Dendritic cell treated with granulocyte-macrophage colony-stimulating factor and Interleukin-4, amounts not matched to agents 40 ng/mL and 50 ng/mL, for 4 days (primary cell): ENCODE measurements around the gene GNAT1.

Experiments
- H3K27ac Mint-ChIP-seq: one replicate; pipeline ENCODE4 v1.8.0; 2022; ENCODE audit warnings: mild to moderate bottlenecking, mixed read lengths
- H3K27me3 Mint-ChIP-seq: one replicate; pipeline ENCODE4 v1.8.0; 2022; ENCODE audit warnings: mild to moderate bottlenecking, mixed read lengths
- H3K36me3 Mint-ChIP-seq: one replicate; pipeline ENCODE4 v1.8.0; 2022; ENCODE audit warnings: low read depth, mixed read lengths
- H3K4me1 Mint-ChIP-seq: one replicate; pipeline ENCODE4 v1.8.0; 2022; ENCODE audit warnings: low read depth, mixed read lengths
- H3K4me3 Mint-ChIP-seq: one replicate; pipeline ENCODE4 v1.8.0; 2022; ENCODE audit warnings: mild to moderate bottlenecking, moderate library complexity, mixed read lengths
- H3K9me3 Mint-ChIP-seq: one replicate; pipeline ENCODE4 v1.8.0; 2022; ENCODE audit warnings: mixed read lengths
- intact Hi-C: fragments of 100-400 bp; cut with micrococcal nuclease; formaldehyde crosslinking; loops from one replicate; pipeline ENCODE4 v1.15.0; 2022

Gene GNAT1

DNA sequence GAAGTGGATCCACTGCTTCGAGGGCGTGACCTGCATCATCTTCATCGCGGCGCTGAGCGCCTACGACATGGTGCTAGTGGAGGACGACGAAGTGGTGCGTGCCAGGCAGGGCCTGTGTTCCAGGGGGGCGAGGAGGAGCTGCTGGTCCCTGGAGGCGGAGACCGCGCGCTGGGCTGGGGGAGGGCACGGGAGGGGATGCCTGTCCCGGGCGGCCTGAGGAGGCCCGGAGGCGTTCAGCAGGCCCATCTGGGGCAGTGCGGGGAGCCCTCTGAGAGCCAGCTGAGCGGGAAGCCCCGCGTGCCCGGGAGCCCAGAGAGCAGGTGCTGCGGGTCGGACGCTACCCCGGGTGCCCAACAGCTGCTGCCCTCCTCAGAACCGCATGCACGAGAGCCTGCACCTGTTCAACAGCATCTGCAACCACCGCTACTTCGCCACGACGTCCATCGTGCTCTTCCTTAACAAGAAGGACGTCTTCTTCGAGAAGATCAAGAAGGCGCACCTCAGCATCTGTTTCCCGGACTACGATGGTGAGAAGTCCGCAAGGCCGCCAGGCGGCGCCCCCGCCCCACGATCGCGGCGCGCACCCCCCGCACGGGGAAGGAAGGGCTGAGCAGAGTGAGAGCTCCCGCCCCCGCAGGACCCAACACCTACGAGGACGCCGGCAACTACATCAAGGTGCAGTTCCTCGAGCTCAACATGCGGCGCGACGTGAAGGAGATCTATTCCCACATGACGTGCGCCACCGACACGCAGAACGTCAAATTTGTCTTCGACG is 2.9 kb downstream of the GNAT1 start:
- peak overlapping the region; percentile 17 for H3K4me3 Mint-ChIP-seq
- peaks cover 60% of the 10 kb centered on the region for H3K27me3 Mint-ChIP-seq
- no peaks in the 10 kb centered on the region for H3K36me3 Mint-ChIP-seq
- no peak overlapping the region for H3K27ac Mint-ChIP-seq
- H3K4me1 Mint-ChIP-seq = peaks cover 22% of the 10 kb centered on the region
- H3K9me3 Mint-ChIP-seq = no peaks in the 10 kb centered on the region
- intact Hi-C loops = no loop called here

GRCh38 chr3:50194903-50195500 is 3.6 kb downstream of the GNAT1 start:
- H3K4me3 Mint-ChIP-seq = peak overlapping the region; percentile 17

DNA sequence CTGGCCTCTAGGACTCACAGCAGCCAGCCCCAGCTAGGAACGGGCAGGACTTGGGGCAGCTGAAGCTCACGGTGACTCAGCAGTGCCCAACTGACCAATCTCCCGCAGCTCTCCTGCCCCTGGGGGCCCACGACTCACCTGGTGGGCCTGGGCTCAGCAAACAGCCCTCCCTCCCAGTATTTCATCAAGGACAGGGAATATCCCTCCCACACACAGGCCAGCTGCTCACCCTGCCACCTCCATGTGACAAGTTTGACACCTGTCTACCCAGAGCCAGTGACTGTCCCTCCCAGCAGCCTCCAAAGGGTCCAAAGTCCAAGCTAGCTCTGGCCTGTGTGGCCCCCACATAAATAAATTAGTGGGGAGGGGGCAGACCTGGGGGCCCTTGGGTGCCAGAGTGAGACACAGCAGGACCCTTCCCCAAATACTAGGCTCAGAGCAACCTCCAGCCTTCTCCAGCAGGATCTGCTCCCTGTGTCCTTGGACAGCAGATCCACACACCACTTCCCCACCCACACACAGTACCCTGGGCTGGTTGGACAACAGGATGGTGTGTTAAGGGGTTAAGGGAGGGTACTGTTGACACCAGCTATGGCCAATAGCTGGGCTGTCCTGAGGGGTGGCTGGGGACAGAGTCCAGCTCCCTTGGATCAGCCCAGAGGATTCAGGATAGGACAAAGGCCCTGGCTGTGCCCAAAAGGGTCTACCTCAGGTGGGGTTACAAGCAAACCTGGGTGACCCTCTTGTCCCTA is 4.3 kb downstream of the GNAT1 start:
- intact Hi-C loops = no loop called here
- Mint-ChIP-seq H3K9me3 (no peaks in the 10 kb centered on the region), H3K4me1 (peaks cover 16% of the 10 kb centered on the region), H3K27me3 (peaks cover 59% of the 10 kb centered on the region), H3K36me3 (no peaks in the 10 kb centered on the region), H3K4me3 (no peak overlapping the region), H3K27ac (no peak overlapping the region)

More at GRCh38 chr3:50194903-50195500, 3.6 kb downstream of the GNAT1 start:
- Mint-ChIP-seq H3K9me3 (no peaks in the 10 kb centered on the region), H3K4me1 (peaks cover 22% of the 10 kb centered on the region), H3K27me3 (peaks cover 59% of the 10 kb centered on the region), H3K36me3 (no peaks in the 10 kb centered on the region), H3K27ac (no peak overlapping the region)
- intact Hi-C loops = no loop called here

- intact Hi-C loops = no loop called here
- Mint-ChIP-seq H3K27ac (no peak overlapping the region), H3K36me3 (no peaks in the 10 kb centered on the region), H3K4me3 (no peak overlapping the region), H3K27me3 (peaks cover 66% of the 10 kb centered on the region), H3K9me3 (no peaks in the 10 kb centered on the region), H3K4me1 (peaks cover 9% of the 10 kb centered on the region)
These were observed 4.9 kb downstream of the GNAT1 start for GRCh38 chr3:50196253-50196801.

GRCh38 chr3:50201573-50202315 is 10.3 kb downstream of the GNAT1 start:
- Mint-ChIP-seq H3K36me3 (no peaks in the 10 kb centered on the region), H3K27me3 (peaks cover 76% of the 10 kb centered on the region), H3K27ac (no peak overlapping the region), H3K4me3 (no peak overlapping the region), H3K9me3 (no peaks in the 10 kb centered on the region), H3K4me1 (peaks cover 6% of the 10 kb centered on the region)
- intact Hi-C loops = no loop called here

DNA sequence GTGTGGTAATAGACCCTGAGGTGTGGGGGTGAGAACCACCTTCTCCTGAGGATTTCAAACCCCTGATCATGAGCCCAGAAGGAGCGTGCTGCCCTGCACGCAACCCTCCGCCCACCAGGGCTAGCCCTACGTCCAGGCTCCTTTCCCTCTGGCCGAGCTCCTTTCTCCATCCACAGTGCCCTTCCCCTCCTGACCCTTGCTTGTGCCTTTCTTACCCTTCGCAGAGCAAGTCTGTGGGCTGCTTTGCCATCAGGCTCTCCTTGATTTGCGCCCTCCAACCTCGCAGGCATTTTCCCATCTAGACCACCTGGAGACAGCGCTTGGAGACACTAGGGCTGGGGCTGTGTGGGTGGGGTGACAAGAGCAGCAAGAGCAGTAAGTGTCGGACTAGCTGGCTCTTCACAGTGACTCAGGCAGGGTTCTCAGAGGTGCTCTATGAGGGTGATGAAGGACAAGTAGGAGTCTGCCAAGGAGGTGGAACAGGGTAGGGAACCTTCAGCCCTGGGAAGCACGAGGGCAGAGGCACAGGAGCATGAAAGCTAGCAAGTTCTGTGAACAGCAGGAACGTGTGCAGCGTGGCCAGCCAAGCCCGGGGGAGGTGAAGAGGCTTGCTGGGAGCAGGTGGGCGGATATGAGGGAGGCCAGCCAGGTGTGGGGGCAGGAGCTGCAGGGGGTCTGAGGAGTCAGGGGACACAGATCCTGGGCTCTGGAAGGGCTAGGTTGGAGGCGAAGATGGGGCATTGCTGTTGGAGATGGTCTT is 11.1 kb downstream of the GNAT1 start:
- H3K4me1 Mint-ChIP-seq = peaks cover 6% of the 10 kb centered on the region
- no peak overlapping the region for H3K27ac Mint-ChIP-seq
- intact Hi-C loops = no loop called here
- H3K27me3 Mint-ChIP-seq = peaks cover 79% of the 10 kb centered on the region
- H3K36me3 Mint-ChIP-seq = no peaks in the 10 kb centered on the region
- no peaks in the 10 kb centered on the region for H3K9me3 Mint-ChIP-seq
- H3K4me3 Mint-ChIP-seq = no peak overlapping the region

DNA sequence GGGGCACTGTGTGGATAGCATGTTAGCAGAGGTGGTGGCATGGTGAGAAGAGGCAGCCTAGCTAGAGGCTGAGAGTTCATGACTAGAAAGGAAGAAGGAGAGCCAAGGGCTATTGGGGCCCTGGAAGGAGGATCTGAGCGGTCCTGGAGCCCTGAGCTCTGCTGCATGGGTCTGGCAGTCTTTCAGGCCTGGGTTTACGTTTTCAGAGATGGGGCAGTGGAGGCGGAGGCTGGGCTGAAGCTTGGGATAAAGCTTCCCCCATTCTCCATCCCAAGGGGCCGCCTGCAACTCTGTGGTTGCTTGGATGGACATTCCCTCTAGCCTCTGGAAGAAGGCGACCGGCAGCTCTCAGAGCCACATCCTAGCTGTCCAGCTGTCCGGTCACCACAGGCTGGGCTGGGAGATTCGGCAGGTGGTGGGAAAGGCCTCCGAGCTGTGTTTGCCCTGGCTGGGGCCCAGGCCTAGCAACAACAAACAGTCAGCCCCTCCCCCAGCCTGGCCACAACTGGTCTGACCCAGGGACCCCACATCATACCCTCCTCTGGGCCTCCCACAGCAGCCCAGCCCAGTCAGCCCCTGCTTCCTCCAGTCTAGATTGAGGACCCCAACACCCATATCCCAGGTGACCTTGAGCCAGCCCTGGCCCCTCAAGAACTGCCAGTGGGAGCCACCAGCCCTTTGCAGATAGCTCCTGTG is 11.9 kb downstream of the GNAT1 start:
- Mint-ChIP-seq H3K36me3 (no peaks in the 10 kb centered on the region), H3K27ac (no peak overlapping the region), H3K9me3 (no peaks in the 10 kb centered on the region), H3K4me1 (peaks cover 6% of the 10 kb centered on the region), H3K27me3 (peaks cover 80% of the 10 kb centered on the region), H3K4me3 (no peak overlapping the region)
- intact Hi-C loops = no loop called here

DNA sequence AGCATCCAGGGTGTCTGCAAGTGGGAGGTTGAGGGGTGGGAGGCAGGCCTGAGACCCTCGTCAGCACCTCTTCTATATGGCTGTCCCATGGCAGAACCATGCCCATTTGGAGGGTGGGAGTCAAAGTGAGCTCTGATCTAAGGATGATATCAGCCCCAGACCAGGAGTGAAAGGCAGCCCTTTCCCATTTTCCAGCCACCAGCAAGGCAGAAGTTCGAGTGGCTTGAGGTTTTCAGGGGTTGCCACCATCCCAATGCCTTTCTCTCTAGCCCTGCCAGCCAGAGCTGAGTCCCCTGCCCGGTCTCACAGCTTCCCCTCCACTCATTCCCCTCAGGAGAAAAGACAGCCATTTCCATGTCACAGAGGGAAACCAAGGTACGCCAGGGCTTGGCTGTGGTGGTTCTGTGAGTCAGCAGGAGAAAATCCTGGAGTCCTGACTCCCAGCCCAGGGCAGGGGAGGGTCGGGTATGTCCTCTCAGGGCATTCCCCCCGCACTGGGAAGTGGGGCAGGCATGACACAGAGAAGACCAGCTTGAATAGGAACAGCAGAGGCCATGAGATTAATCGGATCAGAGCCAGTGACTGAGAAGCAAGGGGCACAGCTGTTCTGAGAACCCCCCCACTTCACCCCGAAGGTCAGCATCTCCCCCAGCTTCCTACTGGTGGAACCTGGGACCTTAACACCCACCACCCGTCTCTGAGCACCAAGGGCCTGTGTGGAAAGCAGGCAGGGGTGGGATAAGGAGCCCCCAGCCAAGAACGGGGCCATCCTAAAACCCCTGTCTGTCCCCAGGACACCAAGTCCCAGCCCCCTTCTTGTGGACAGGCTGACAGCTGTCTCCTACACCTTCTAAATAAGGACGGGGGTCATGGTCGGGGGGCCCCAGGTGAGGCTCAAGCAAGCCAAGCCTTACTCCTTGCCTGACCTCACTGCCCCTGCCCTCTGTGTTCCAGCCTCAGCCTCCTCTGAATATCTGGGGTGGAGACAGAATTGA is 12.7 kb downstream of the GNAT1 start:
- Mint-ChIP-seq H3K36me3 (no peaks in the 10 kb centered on the region), H3K9me3 (no peaks in the 10 kb centered on the region), H3K4me1 (peaks cover 6% of the 10 kb centered on the region), H3K27ac (no peak overlapping the region), H3K27me3 (peaks cover 79% of the 10 kb centered on the region), H3K4me3 (no peak overlapping the region)
- intact Hi-C loops = no loop called here

DNA sequence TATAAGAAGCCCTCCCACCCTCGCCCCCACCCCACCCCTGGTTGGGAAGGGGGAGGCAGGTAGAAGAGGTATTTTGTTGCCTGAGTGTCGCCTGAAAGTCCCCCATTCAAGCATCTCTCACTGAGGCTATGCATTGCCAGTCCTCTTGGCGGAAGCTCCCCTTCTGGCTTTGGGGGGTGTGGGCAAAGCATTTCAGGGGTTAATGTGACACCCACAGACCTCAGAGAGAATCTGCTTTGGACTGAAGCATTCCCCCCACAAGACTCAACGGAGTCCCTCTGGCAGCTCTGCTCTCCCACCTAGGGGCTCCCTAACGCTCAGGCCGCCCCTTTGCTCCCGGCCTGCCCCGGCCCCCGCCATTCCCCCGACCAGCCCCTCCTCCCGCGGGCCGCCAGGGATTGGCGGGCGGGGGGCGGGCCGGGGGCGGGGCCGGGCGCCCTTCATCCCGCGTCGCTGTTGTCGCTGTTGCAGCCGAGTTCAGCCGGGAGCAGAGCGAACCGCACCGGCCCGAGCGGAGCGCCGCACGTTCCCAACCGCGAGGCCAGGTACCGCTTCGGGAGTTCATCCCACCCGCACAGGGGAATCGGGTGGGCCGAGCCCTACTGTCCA is 13.5 kb downstream of the GNAT1 start, which contains the start of gene SLC38A3:
SLC38A3 (plus strand) TSS at position 468 of the 609 bp plus-strand sequence. CDS start 8,929 bp downstream, outside the sequence.
- Mint-ChIP-seq H3K27ac (no peak within 1 kb of the TSS), H3K36me3 (no peaks in the 10 kb centered on the region), H3K9me3 (no peaks in the 10 kb centered on the region), H3K4me3 (peak within 1 kb of the TSS; percentile 14), H3K4me1 (peaks cover 6% of the 10 kb centered on the region), H3K27me3 (peaks cover 80% of the 10 kb centered on the region)
- intact Hi-C loops = no loop called here

- Mint-ChIP-seq H3K36me3 (no peaks in the 10 kb centered on the region), H3K4me1 (peaks cover 6% of the 10 kb centered on the region), H3K27me3 (peaks cover 82% of the 10 kb centered on the region), H3K27ac (no peak overlapping the region), H3K4me3 (peak overlapping the region; percentile 14), H3K9me3 (no peaks in the 10 kb centered on the region)
- intact Hi-C loops = no loop called here
These were observed 14.2 kb downstream of the GNAT1 start for GRCh38 chr3:50205413-50206276.
